Measurements from ENCODE around the gene CDCP2.
A peak's percentile ranks its signal among the peaks of the same experiment; 100 is the strongest.

Gene CDCP2

GRCh38 chr1:54111624-54112023, 41.2 kb downstream of the CDCP2 start:
- no peak overlapping the region for H3K4me3 ChIP-seq (ENCODE audit: severe bottlenecking)
- DNase-seq (ENCODE audit: low spot score): no peak
- ATAC-seq (ENCODE audit: low read depth): no peak
- no peak for TF ChIP-seq CTCF (IDR thresholded peaks at IDR 0.05; ENCODE audit: poor library complexity, severe bottlenecking)
- no peaks in the 10 kb centered on the region for H3K4me1 ChIP-seq (ENCODE audit: insufficient read depth, poor library complexity, severe bottlenecking)
- no peak overlapping the region for H3K27ac ChIP-seq (ENCODE audit: poor library complexity, severe bottlenecking)
- H3K36me3 ChIP-seq (ENCODE audit: low read depth): no peaks in the 10 kb centered on the region
- H3K27me3 ChIP-seq (ENCODE audit: insufficient read depth, poor library complexity, severe bottlenecking): no peaks in the 10 kb centered on the region
- no peaks in the 10 kb centered on the region for H3K9me3 ChIP-seq (ENCODE audit: severe bottlenecking)

- DNase-seq (ENCODE audit: low spot score) (no peak), ATAC-seq (ENCODE audit: low read depth) (no peak)
- TF ChIP-seq CTCF (IDR thresholded peaks at IDR 0.05; ENCODE audit: poor library complexity, severe bottlenecking): no peak
- H3K9me3 ChIP-seq (ENCODE audit: severe bottlenecking): no peaks in the 10 kb centered on the region
- no peak overlapping the region for H3K27ac ChIP-seq (ENCODE audit: poor library complexity, severe bottlenecking)
- H3K27me3 ChIP-seq (ENCODE audit: insufficient read depth, poor library complexity, severe bottlenecking): no peaks in the 10 kb centered on the region
- no peak overlapping the region for H3K4me3 ChIP-seq (ENCODE audit: severe bottlenecking)
- no peaks in the 10 kb centered on the region for H3K36me3 ChIP-seq (ENCODE audit: low read depth)
- no peaks in the 10 kb centered on the region for H3K4me1 ChIP-seq (ENCODE audit: insufficient read depth, poor library complexity, severe bottlenecking)
Observed at GRCh38 chr1:54110996-54111395, 41.8 kb downstream of the CDCP2 start.

- no peaks in the 10 kb centered on the region for H3K27me3 ChIP-seq (ENCODE audit: insufficient read depth, poor library complexity, severe bottlenecking)
- ATAC-seq (ENCODE audit: low read depth) (no peak), DNase-seq (ENCODE audit: low spot score) (no peak)
- no peaks in the 10 kb centered on the region for H3K36me3 ChIP-seq (ENCODE audit: low read depth)
- no peaks in the 10 kb centered on the region for H3K4me1 ChIP-seq (ENCODE audit: insufficient read depth, poor library complexity, severe bottlenecking)
- H3K27ac ChIP-seq (ENCODE audit: poor library complexity, severe bottlenecking): no peak overlapping the region
- H3K4me3 ChIP-seq (ENCODE audit: severe bottlenecking): no peak overlapping the region
- no peaks in the 10 kb centered on the region for H3K9me3 ChIP-seq (ENCODE audit: severe bottlenecking)
- TF ChIP-seq CTCF (IDR thresholded peaks at IDR 0.05; ENCODE audit: poor library complexity, severe bottlenecking): no peak
Observed at GRCh38 chr1:54109129-54110090, 43.4 kb downstream of the CDCP2 start.

- Histone ChIP-seq H3K27me3 (ENCODE audit: insufficient read depth, poor library complexity, severe bottlenecking) (no peaks in the 10 kb centered on the region), H3K4me3 (ENCODE audit: severe bottlenecking) (no peak overlapping the region), H3K4me1 (ENCODE audit: insufficient read depth, poor library complexity, severe bottlenecking) (no peaks in the 10 kb centered on the region), H3K27ac (ENCODE audit: poor library complexity, severe bottlenecking) (no peak overlapping the region), H3K36me3 (ENCODE audit: low read depth) (no peaks in the 10 kb centered on the region), H3K9me3 (ENCODE audit: severe bottlenecking) (no peaks in the 10 kb centered on the region)
- TF ChIP-seq CTCF (IDR thresholded peaks at IDR 0.05; ENCODE audit: poor library complexity, severe bottlenecking): no peak
- ATAC-seq (ENCODE audit: low read depth) (no peak), DNase-seq (ENCODE audit: low spot score) (no peak)
Observed at GRCh38 chr1:54108156-54108555, 44.6 kb downstream of the CDCP2 start.

- ATAC-seq (ENCODE audit: low read depth): 0 out of 3 replicates have a peak, but pooled peaks have one; percentile 46
- H3K4me1 ChIP-seq (ENCODE audit: insufficient read depth, poor library complexity, severe bottlenecking): no peaks in the 10 kb centered on the region
- H3K4me3 ChIP-seq (ENCODE audit: severe bottlenecking): no peak overlapping the region
- H3K9me3 ChIP-seq (ENCODE audit: severe bottlenecking): no peaks in the 10 kb centered on the region
- no peak overlapping the region for H3K27ac ChIP-seq (ENCODE audit: poor library complexity, severe bottlenecking)
- DNase-seq (ENCODE audit: low spot score): no peak
- H3K36me3 ChIP-seq (ENCODE audit: low read depth): no peaks in the 10 kb centered on the region
- peak; percentile 39 for TF ChIP-seq CTCF (IDR thresholded peaks at IDR 0.05; ENCODE audit: poor library complexity, severe bottlenecking)
- no peaks in the 10 kb centered on the region for H3K27me3 ChIP-seq (ENCODE audit: insufficient read depth, poor library complexity, severe bottlenecking)
Observed at GRCh38 chr1:54107131-54107530, 45.7 kb downstream of the CDCP2 start.

Data from RWPE2 (cell line).